ENCODE measurements around the gene ZNF77. TPM values are rescaled to one million over a fixed set of nuclear protein-coding genes. Genes with fewer than 3 reads are reported as not detected.

ZNF77 gene
- total and polyA plus RNA-seq, 12 donors, result 1.0 to 2.9 (median 2.3) TPM

GRCh38 chr19:2926341-2927031, 18.3 kb downstream of the ZNF77 start:
- Histone ChIP-seq H3K36me3 (peaks cover 0 to 14% (median 0%) of the 10 kb centered on the region in 9 donors), H3K27ac (no peak overlapping the region), H3K4me3 (no peak overlapping the region), H3K27me3 (no peaks in the 10 kb centered on the region), H3K4me1 (no peaks in the 10 kb centered on the region), H3K9me3 (peaks cover 0 to 12% (median 2%) of the 10 kb centered on the region in 11 donors)
- DNase-seq (no peak), ATAC-seq (peak in 2 of 8 donors; percentile 30 to 35)
- intact Hi-C loops (cut with DNase I), result no loop called here
- TF ChIP-seq CTCF (IDR thresholded peaks at IDR 0.05), result no peak
- 79 to 88% methylated on average over 52 to 53 of the region's 53 CpGs for WGBS, 2 donors

- intact Hi-C loops (cut with DNase I), result no loop called here
- no peak for TF ChIP-seq CTCF (IDR thresholded peaks at IDR 0.05)
- WGBS, 2 donors, result 67 to 69% methylated on average over 4 of the region's 4 CpGs
- DNase-seq, result no peak
- H3K4me3 ChIP-seq, result no peak overlapping the region
- H3K4me1 ChIP-seq, result no peaks in the 10 kb centered on the region
- no peak overlapping the region for H3K27ac ChIP-seq
- ATAC-seq, result peak in 1 of 8 donors; percentile 42
- H3K9me3 ChIP-seq, result peaks cover 0 to 9% (median 0%) of the 10 kb centered on the region in 11 donors
- peaks cover 0 to 18% (median 0%) of the 10 kb centered on the region in 9 donors for H3K36me3 ChIP-seq
- no peaks in the 10 kb centered on the region for H3K27me3 ChIP-seq
Observed at GRCh38 chr19:2923510-2923909, 21.3 kb downstream of the ZNF77 start.

GRCh38 chr19:2922987-2923386, 21.8 kb downstream of the ZNF77 start:
- Histone ChIP-seq H3K36me3 (peaks cover 0 to 24% (median 5%) of the 10 kb centered on the region in 9 donors), H3K27ac (no peak overlapping the region), H3K4me1 (no peaks in the 10 kb centered on the region), H3K27me3 (no peaks in the 10 kb centered on the region), H3K9me3 (peaks cover 0 to 14% (median under 1%) of the 10 kb centered on the region in 11 donors), H3K4me3 (no peak overlapping the region)
- 51 to 56% methylated on average over 5 of the region's 5 CpGs for WGBS, 2 donors
- no peak for ATAC-seq
- no peak for DNase-seq
- intact Hi-C loops (cut with DNase I), result no loop called here
- no peak for TF ChIP-seq CTCF (IDR thresholded peaks at IDR 0.05)

GRCh38 chr19:2917275-2918184, 27.2 kb downstream of the ZNF77 start:
- Histone ChIP-seq H3K27me3 (no peaks in the 10 kb centered on the region), H3K36me3 (peaks cover 6 to 64% (median 22%) of the 10 kb centered on the region in 9 donors), H3K4me3 (no peak overlapping the region), H3K4me1 (no peaks in the 10 kb centered on the region), H3K9me3 (peaks cover 0 to 49% (median 10%) of the 10 kb centered on the region in 11 donors), H3K27ac (no peak overlapping the region)
- DNase-seq (no peak), ATAC-seq (no peak)
- 98% methylated on average over 16 of the region's 16 CpGs for WGBS, 2 donors
- no peak for TF ChIP-seq CTCF (IDR thresholded peaks at IDR 0.05)
- intact Hi-C loops (cut with DNase I), result no loop called here

All from heart right ventricle (tissue), 16 donors.